ENCODE results near the gene HS6ST2. TPM values are rescaled to one million over a fixed set of nuclear protein-coding genes. Genes with fewer than 3 reads are reported as not detected.

HS6ST2 gene
- total and polyA plus RNA-seq, 2 experiments from 2014 or later, result not detected

DNA sequence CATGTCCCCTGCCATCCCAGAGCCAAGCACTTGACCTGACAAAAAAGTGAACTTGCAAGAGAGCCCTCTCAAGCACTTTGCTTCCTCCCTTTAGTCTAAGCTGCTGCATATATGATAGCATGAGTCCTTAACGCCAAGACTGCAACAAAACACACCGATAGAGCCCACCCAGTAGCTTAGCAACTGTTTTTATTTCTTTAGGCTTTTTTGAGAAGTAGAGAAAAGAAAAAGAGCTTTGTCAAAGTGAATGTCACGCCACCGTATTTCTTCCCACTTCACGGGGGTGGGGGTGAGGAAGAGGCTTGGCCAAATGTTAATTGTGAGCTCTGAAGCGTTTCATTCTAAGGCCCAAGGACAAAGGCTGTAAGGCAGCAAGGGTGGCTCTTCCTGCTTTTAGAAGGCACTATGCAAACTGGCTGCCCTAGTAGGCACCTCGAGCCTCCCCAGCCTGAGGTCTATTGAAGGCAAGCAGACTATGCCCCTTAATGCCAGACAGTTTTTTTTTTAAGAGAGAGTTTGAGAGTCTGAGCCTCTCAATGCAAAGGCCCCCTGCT is 138.6 kb downstream of the HS6ST2 start:
- H3F3A ChIP-seq (ENCODE audit: insufficient read depth), result no peaks in the 10 kb centered on the region
- no peak overlapping the region for H3K27ac ChIP-seq
- DNase-seq, result no peak
- H3K9me3 ChIP-seq (ENCODE audit: low read depth), result no peaks in the 10 kb centered on the region
- no peak overlapping the region for H2AFZ ChIP-seq
- WGBS, 2 experiments (ENCODE audit: low coverage in 1 of 2, low lambda C conversion rate in 2 of 2, missing lambda C conversion rate in 2 of 2), result 38 to 41% methylated on average over 7 of the region's 7 CpGs
- no peak for TF ChIP-seq EZH2 (IDR thresholded peaks at IDR 0.05; ENCODE audit: insufficient read depth, poor library complexity, severe bottlenecking)
- no peak for TF ChIP-seq EZH2phosphoT487 (IDR thresholded peaks at IDR 0.05; ENCODE audit: insufficient read depth, low read depth)
- no peak overlapping the region for H3K4me3 ChIP-seq
- H3K4me1 ChIP-seq (ENCODE audit: insufficient read depth), result no peaks in the 10 kb centered on the region
- H3K9ac ChIP-seq, result no peak overlapping the region
- H4K20me1 ChIP-seq (ENCODE audit: insufficient read depth), result no peaks in the 10 kb centered on the region
- H3K9me2 ChIP-seq (ENCODE audit: insufficient read depth), result no peaks in the 10 kb centered on the region
- in situ Hi-C loops (cut with MboI), result no loop called here
- H3K4me2 ChIP-seq (ENCODE audit: unreplicated experiment), result no peak overlapping the region
- H3K27me3 ChIP-seq (replicated peaks; ENCODE audit: insufficient read depth), result no peaks in the 10 kb centered on the region
- H3K36me3 ChIP-seq (ENCODE audit: low read depth), result no peaks in the 10 kb centered on the region
- no peaks in the 10 kb centered on the region for H3K79me2 ChIP-seq (ENCODE audit: insufficient read depth)

DNA sequence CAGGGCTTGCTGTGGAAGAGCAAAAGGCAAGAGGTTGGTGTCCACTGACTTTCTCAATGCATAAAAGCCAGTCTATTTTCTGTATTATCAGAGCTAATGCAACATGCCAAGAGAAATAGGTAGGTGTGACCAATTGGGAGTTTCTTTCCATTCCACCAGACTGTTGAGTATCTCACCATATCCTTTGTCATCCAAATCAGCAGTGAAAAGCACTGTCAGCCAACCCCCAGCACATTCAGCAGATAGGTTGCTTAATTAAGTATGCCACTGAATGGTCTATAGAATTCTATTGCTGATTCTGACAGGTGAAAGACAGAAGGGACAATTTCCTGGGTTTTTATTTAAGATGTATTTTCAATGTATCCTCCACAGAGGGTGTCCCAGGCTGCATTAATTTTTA is 139.8 kb downstream of the HS6ST2 start:
- H3K79me2 ChIP-seq (ENCODE audit: insufficient read depth), result no peaks in the 10 kb centered on the region
- no peaks in the 10 kb centered on the region for H4K20me1 ChIP-seq (ENCODE audit: insufficient read depth)
- H3K36me3 ChIP-seq (ENCODE audit: low read depth), result no peaks in the 10 kb centered on the region
- H3K9me3 ChIP-seq (ENCODE audit: low read depth), result no peaks in the 10 kb centered on the region
- H3K4me2 ChIP-seq (ENCODE audit: unreplicated experiment), result no peak overlapping the region
- no peak for TF ChIP-seq EZH2phosphoT487 (IDR thresholded peaks at IDR 0.05; ENCODE audit: insufficient read depth, low read depth)
- TF ChIP-seq EZH2 (IDR thresholded peaks at IDR 0.05; ENCODE audit: insufficient read depth, poor library complexity, severe bottlenecking), result no peak
- in situ Hi-C loops (cut with MboI), result no loop called here
- H2AFZ ChIP-seq, result no peak overlapping the region
- no peaks in the 10 kb centered on the region for H3K27me3 ChIP-seq (replicated peaks; ENCODE audit: insufficient read depth)
- H3K9me2 ChIP-seq (ENCODE audit: insufficient read depth), result no peaks in the 10 kb centered on the region
- H3K27ac ChIP-seq, result no peak overlapping the region
- H3K4me1 ChIP-seq (ENCODE audit: insufficient read depth), result no peaks in the 10 kb centered on the region
- no peak overlapping the region for H3K4me3 ChIP-seq
- no peaks in the 10 kb centered on the region for H3F3A ChIP-seq (ENCODE audit: insufficient read depth)
- H3K9ac ChIP-seq, result no peak overlapping the region
- DNase-seq, result no peak

- TF ChIP-seq EZH2phosphoT487 (IDR thresholded peaks at IDR 0.05; ENCODE audit: insufficient read depth, low read depth) (no peak), EZH2 (IDR thresholded peaks at IDR 0.05; ENCODE audit: insufficient read depth, poor library complexity, severe bottlenecking) (no peak)
- no peaks in the 10 kb centered on the region for H3K79me2 ChIP-seq (ENCODE audit: insufficient read depth)
- no peaks in the 10 kb centered on the region for H3K4me1 ChIP-seq (ENCODE audit: insufficient read depth)
- H3K27ac ChIP-seq, result no peak overlapping the region
- H3K36me3 ChIP-seq (ENCODE audit: low read depth), result no peaks in the 10 kb centered on the region
- H2AFZ ChIP-seq, result no peak overlapping the region
- DNase-seq, result no peak
- H3K9me3 ChIP-seq (ENCODE audit: low read depth), result no peaks in the 10 kb centered on the region
- H3K4me2 ChIP-seq (ENCODE audit: unreplicated experiment), result no peak overlapping the region
- no peaks in the 10 kb centered on the region for H4K20me1 ChIP-seq (ENCODE audit: insufficient read depth)
- H3K4me3 ChIP-seq, result no peak overlapping the region
- no peak overlapping the region for H3K9ac ChIP-seq
- no peaks in the 10 kb centered on the region for H3F3A ChIP-seq (ENCODE audit: insufficient read depth)
- H3K27me3 ChIP-seq (replicated peaks; ENCODE audit: insufficient read depth), result no peaks in the 10 kb centered on the region
- in situ Hi-C loops (cut with MboI), result no loop called here
- 45 to 85% methylated on average over 2 of the region's 2 CpGs for WGBS, 2 experiments (ENCODE audit: low coverage in 1 of 2, low lambda C conversion rate in 2 of 2, missing lambda C conversion rate in 2 of 2)
- H3K9me2 ChIP-seq (ENCODE audit: insufficient read depth), result no peaks in the 10 kb centered on the region
Measured at GRCh38 chrX:132815643-132816042, 142.8 kb downstream of the HS6ST2 start.

- 66 to 67% methylated on average over 5 of the region's 5 CpGs for WGBS, 2 experiments (ENCODE audit: low coverage in 1 of 2, low lambda C conversion rate in 2 of 2, missing lambda C conversion rate in 2 of 2)
- no peaks in the 10 kb centered on the region for H3K36me3 ChIP-seq (ENCODE audit: low read depth)
- H3F3A ChIP-seq (ENCODE audit: insufficient read depth), result no peaks in the 10 kb centered on the region
- no peak overlapping the region for H3K4me2 ChIP-seq (ENCODE audit: unreplicated experiment)
- in situ Hi-C loops (cut with MboI), result no loop called here
- no peak for DNase-seq
- no peak overlapping the region for H3K27ac ChIP-seq
- H2AFZ ChIP-seq, result no peak overlapping the region
- TF ChIP-seq EZH2phosphoT487 (IDR thresholded peaks at IDR 0.05; ENCODE audit: insufficient read depth, low read depth) (no peak), EZH2 (IDR thresholded peaks at IDR 0.05; ENCODE audit: insufficient read depth, poor library complexity, severe bottlenecking) (no peak)
- H4K20me1 ChIP-seq (ENCODE audit: insufficient read depth), result no peaks in the 10 kb centered on the region
- no peaks in the 10 kb centered on the region for H3K79me2 ChIP-seq (ENCODE audit: insufficient read depth)
- H3K9me2 ChIP-seq (ENCODE audit: insufficient read depth), result no peaks in the 10 kb centered on the region
- no peaks in the 10 kb centered on the region for H3K9me3 ChIP-seq (ENCODE audit: low read depth)
- no peak overlapping the region for H3K9ac ChIP-seq
- no peaks in the 10 kb centered on the region for H3K4me1 ChIP-seq (ENCODE audit: insufficient read depth)
- no peak overlapping the region for H3K4me3 ChIP-seq
- no peaks in the 10 kb centered on the region for H3K27me3 ChIP-seq (replicated peaks; ENCODE audit: insufficient read depth)
Measured at GRCh38 chrX:132810964-132811712, 147.3 kb downstream of the HS6ST2 start.
